HCT116 (cell line): ENCODE results near the gene SLC4A9. TPM values are rescaled to one million over a fixed set of nuclear protein-coding genes. Genes with fewer than 3 reads are reported as not detected.

Experiments
- ATAC-seq: fragments of 200-7000 bp; cut with Tn5 transposase; 2 replicates; pipeline ENCODE4 v1.9.1; 2020; ENCODE audit warnings: mild to moderate bottlenecking, moderate library complexity
- BruUV-seq: library from RNA; stranded (reverse); fragments of 400-500 nt; replicated peaks from 2 replicates; lab custom pipeline; 2021; lab: Mats Ljungman, UMichigan
- CTCF ChIA-PET: fragments of 300-600 bp; sonication (Branson Sonifier 250); formaldehyde crosslinking; loops from one replicate; lab custom pipeline; 2021; ENCODE audit warnings: antibody characterized with exemption; lab: Charles Lee
- POLR2A ChIA-PET: fragments of 300-600, 350-600 bp; sonication (Branson Sonifier 250); formaldehyde crosslinking; loops from one replicate; lab custom pipeline; 2021; ENCODE audit warnings: antibody characterized with exemption; lab: Charles Lee
- RAD21 ChIA-PET, 2 experiments: fragments of 300-600 bp; sonication (Branson Sonifier 250); formaldehyde crosslinking; loops; one replicate each; lab custom pipeline; 2023; ENCODE audit warnings: low total read pairs in 2 of 2; ENCODE audit not compliant: uncharacterized antibody in 2 of 2, unreplicated experiment in 2 of 2, low non-redundant PET in 1 of 2; lab: Charles Lee
- DNase-seq: peaks from one replicate; pipeline ENCODE4 v3.0.0-alpha.2; 2010; ENCODE audit warnings: low read depth, low spot score
- H2AFZ ChIP-seq: fragments of 200-600 bp; shearing (Covaris generic), sonication (generic); 2 replicates; pipeline ENCODE4 v1.6.1; 2017; ENCODE audit warnings: low read depth, mixed run types, mixed read lengths, antibody characterized with exemption, low read length; ENCODE audit not compliant: poor library complexity, severe bottlenecking
- H3K27ac ChIP-seq: 2 replicates; pipeline ENCODE4 v1.5.1; 2012; ENCODE audit warnings: low read depth, low read length
- H3K27me3 ChIP-seq: fragments of 200-600 bp; sonication (generic); 2 replicates; pipeline ENCODE4 v1.6.1; 2016; ENCODE audit warnings: mixed run types, low read length, mixed read lengths; ENCODE audit not compliant: insufficient read depth
- H3K36me3 ChIP-seq, 2 experiments: fragments of 200-500 bp in 1 of 2; fragments of 200-600 bp in 1 of 2; sonication (Bioruptor generic) in 1 of 2; sonication (generic) in 1 of 2; 2 replicates each; pipeline versions ENCODE4 v1.5.1 to v1.6.1; 2014 to 2016; ENCODE audit warnings: low read length in 2 of 2, inconsistent platforms in 1 of 2, mixed read lengths in 1 of 2, mixed run types in 1 of 2; ENCODE audit not compliant: insufficient read depth in 2 of 2, control insufficient read depth in 1 of 2
- H3K4me1 ChIP-seq, 2 experiments: fragments of 200-600 bp in 1 of 2; sonication (generic) in 1 of 2; 2 replicates each; pipeline versions ENCODE4 v1.5.1 to v1.6.1; 2012 to 2017; ENCODE audit warnings: low read length in 2 of 2, inconsistent platforms in 1 of 2, mild to moderate bottlenecking in 1 of 2, mixed read lengths in 1 of 2, mixed run types in 1 of 2, moderate library complexity in 1 of 2; ENCODE audit not compliant: insufficient read depth in 2 of 2, control insufficient read depth in 1 of 2
- H3K4me2 ChIP-seq: fragments of 200-600 bp; sonication (generic); 2 replicates; pipeline ENCODE4 v1.6.1; 2017; ENCODE audit warnings: mixed run types, low read length, mixed read lengths
- H3K4me3 ChIP-seq, 2 experiments: fragments of 200-600 bp in 1 of 2; sonication (generic) in 1 of 2; replicated peaks in 1 of 2; 2 replicates each; pipeline ENCODE4 v1.5.1; 2011 to 2016; ENCODE audit warnings: low read length in 2 of 2, control low read depth in 1 of 2, low read depth in 1 of 2, mild to moderate bottlenecking in 1 of 2, mixed read lengths in 1 of 2, mixed run types in 1 of 2
- H3K79me2 ChIP-seq: fragments of 200-600 bp; sonication (generic); 2 replicates; pipeline ENCODE4 v1.6.1; 2017; ENCODE audit warnings: mild to moderate bottlenecking, mixed run types, low read length, moderate library complexity, mixed read lengths; ENCODE audit not compliant: insufficient read depth
- H3K9ac ChIP-seq: fragments of 200-600 bp; sonication (generic); 2 replicates; pipeline ENCODE4 v1.6.1; 2016; ENCODE audit warnings: low read length, mixed read lengths
- H3K9me2 ChIP-seq: fragments of 200-600 bp; sonication (generic), shearing (Covaris generic); 2 replicates; pipeline ENCODE4 v1.6.1; 2017; ENCODE audit warnings: mixed run types, mild to moderate bottlenecking, moderate library complexity; ENCODE audit not compliant: insufficient read depth
- H3K9me3 ChIP-seq, 2 experiments: fragments of 200-500 bp in 1 of 2; fragments of 200-600 bp in 1 of 2; sonication (Bioruptor generic) in 1 of 2; sonication (generic) in 1 of 2; 2 replicates each; pipeline ENCODE4 v1.6.1; 2014 to 2017; ENCODE audit warnings: low read length in 2 of 2, mixed read lengths in 2 of 2, inconsistent platforms in 1 of 2, low read depth in 1 of 2, mild to moderate bottlenecking in 1 of 2, mixed run types in 1 of 2, moderate library complexity in 1 of 2; ENCODE audit not compliant: control insufficient read depth in 1 of 2, insufficient read depth in 1 of 2
- H4K20me1 ChIP-seq: fragments of 200-600 bp; sonication (generic), shearing (Covaris generic); 2 replicates; pipeline ENCODE4 v1.6.1; 2017; ENCODE audit warnings: mixed run types, mild to moderate bottlenecking, moderate library complexity; ENCODE audit not compliant: insufficient read depth
- ATF3 ChIP-seq: IDR thresholded peaks from 2 replicates; pipeline ENCODE4 v1.6.1; 2012
- CEBPB ChIP-seq: IDR thresholded peaks from 2 replicates; pipeline ENCODE4 v1.6.1; 2012; ENCODE audit warnings: low read depth
- EGR1 ChIP-seq: IDR thresholded peaks from 2 replicates; pipeline ENCODE4 v1.6.1; 2012; ENCODE audit warnings: low read depth
- POLR2AphosphoS5 ChIP-seq: IDR thresholded peaks from 2 replicates; pipeline ENCODE4 v1.6.1; 2011; ENCODE audit warnings: mild to moderate bottlenecking, low read depth, low read length, moderate library complexity
- RAD21 ChIP-seq: IDR thresholded peaks from 2 replicates; pipeline ENCODE4 v1.6.1; 2012; ENCODE audit warnings: low read depth, mild to moderate bottlenecking
- SIN3A ChIP-seq: IDR thresholded peaks from 2 replicates; pipeline ENCODE4 v1.6.1; 2012; ENCODE audit warnings: low read depth
- ZNF274 ChIP-seq: fragments of 200-500 bp; sonication (Bioruptor generic); IDR thresholded peaks from 2 replicates; pipeline ENCODE4 v1.6.1; 2014; ENCODE audit warnings: mild to moderate bottlenecking, low read depth, low read length, inconsistent platforms
- intact Hi-C: fragments of 100-400 bp; cut with micrococcal nuclease; formaldehyde crosslinking; loops from 2 replicates; pipeline ENCODE4 v1.10.0; 2022
- total RNA-seq: library from RNA; stranded (reverse); gene quantifications from one replicate; pipeline ENCODE4 v1.2.1, GENCODE V29; 2021; ENCODE audit not compliant: unreplicated experiment

SLC4A9 gene
- total RNA-seq, 1 experiment from 2014 or later = 0.49 TPM

GRCh38 chr5:140346348-140347221 is 13.4 kb upstream of the SLC4A9 start, which contains the start of gene HBEGF (continued):
- TF ChIP-seq ATF3 = no peak
- no peak for TF ChIP-seq ZNF274

- RAD21 ChIA-PET = interaction anchor here (1.2 to 2.5 kb wide), 5 partner anchors 103 to 108 kb away, joined by 3 to 20 read pairs (median 5); no protein-coding TSS in a partner anchor
- H3K9me2 ChIP-seq = no peaks in the 10 kb centered on the region
- H3K9me3 ChIP-seq = no peaks in the 10 kb centered on the region
- CTCF ChIA-PET = interaction anchor here (1.2 to 3.2 kb wide), 14 partner anchors 8 to 372 kb away, joined by 3 to 76 read pairs (median 6); partner anchors contain the start of genes IK, NDUFA2 and SLC4A9
- ATAC-seq = no peak
- no peaks in the 10 kb centered on the region for H4K20me1 ChIP-seq
- H3K79me2 ChIP-seq = no peaks in the 10 kb centered on the region
- H3K4me2 ChIP-seq = peak overlapping the region; percentile 93
- TF ChIP-seq CEBPB = no peak
- TF ChIP-seq EGR1 = no peak
- H2AFZ ChIP-seq = peak overlapping the region; percentile 67
- BruUV-seq = no TSS peak
- H3K4me3 ChIP-seq = peak overlapping the region; percentile 66 to 76
- peak overlapping the region; percentile 4; the same call in 1 of the 2 replicates for H3K27ac ChIP-seq
- DNase-seq = no peak
- no peaks in the 10 kb centered on the region for H3K27me3 ChIP-seq
- H3K9ac ChIP-seq = peak overlapping the region; percentile 70
- intact Hi-C loops = no loop called here
- H3K4me1 ChIP-seq = peaks cover 22 to 43% of the 10 kb centered on the region in 2 experiments
- no peaks in the 10 kb centered on the region for H3K36me3 ChIP-seq
- POLR2A ChIA-PET = interaction anchor here (0.7 to 3.0 kb wide), 14 partner anchors 8 to 300 kb away, joined by 3 to 57 read pairs (median 8); partner anchors contain the start of genes CYSTM1, IK and NDUFA2
Measured at GRCh38 chr5:140347360-140347759, 12.6 kb upstream of the SLC4A9 start.

- Histone ChIP-seq H3K4me1 (peaks cover 22 to 43% of the 10 kb centered on the region in 2 experiments), H3K79me2 (no peaks in the 10 kb centered on the region), H3K27me3 (no peaks in the 10 kb centered on the region), H3K9me3 (no peaks in the 10 kb centered on the region), H3K4me3 (no peak overlapping the region), H4K20me1 (no peaks in the 10 kb centered on the region), H2AFZ (no peak overlapping the region), H3K36me3 (no peaks in the 10 kb centered on the region), H3K27ac (no peak overlapping the region), H3K4me2 (peak overlapping the region; percentile 20), H3K9ac (no peak overlapping the region), H3K9me2 (no peaks in the 10 kb centered on the region)
- ChIA-PET POLR2A (interaction anchor here (0.7 kb wide), 1 partner anchor 299 kb away, joined by 4 read pairs; the partner anchor contains the start of genes IK and NDUFA2), CTCF (interaction anchor here (1.0 to 2.4 kb wide), 2 partner anchors 11 to 371 kb away, joined by 4 to 12 read pairs; no protein-coding TSS in a partner anchor), RAD21 (interaction anchor here in 1 of 2 experiments (0.6 kb wide), 1 partner anchor 103 kb away, joined by 4 read pairs; no protein-coding TSS in a partner anchor)
- TF ChIP-seq ATF3 (no peak), RAD21 (no peak), EGR1 (no peak), SIN3A (no peak), POLR2AphosphoS5 (no peak)
- intact Hi-C loops = no loop called here
- no peak for ATAC-seq
- no peak for DNase-seq
- BruUV-seq = no TSS peak
Measured at GRCh38 chr5:140348104-140348503, 11.9 kb upstream of the SLC4A9 start.
